Astrocyte (in vitro differentiated cells and primary cell): ENCODE data around the gene DIP2B. TPM values are rescaled to one million over a fixed set of nuclear protein-coding genes. Genes with fewer than 3 reads are reported as not detected.

ENCODE experiments used
- DNase-seq: peaks from one replicate; pipeline ENCODE4 v3.0.0-alpha.2; 2010; ENCODE audit warnings: low read depth
- FAIRE-seq: peaks from 2 replicates; lab custom pipeline; 2011; peaks lifted over from hg19 to GRCh38; lab: Jason Lieb, UNC
- H2AFZ ChIP-seq: 2 replicates; pipeline ENCODE4 v1.6.0; 2012; ENCODE audit warnings: low read depth, low read length, inconsistent platforms
- H3K27ac ChIP-seq: 2 replicates; pipeline ENCODE4 v1.5.1; 2011; ENCODE audit warnings: low read depth, low read length, inconsistent platforms
- H3K27me3 ChIP-seq: 2 replicates; pipeline ENCODE4 v1.6.0; 2011; ENCODE audit warnings: low read length, inconsistent platforms; ENCODE audit not compliant: insufficient read depth
- H3K36me3 ChIP-seq: 2 replicates; pipeline ENCODE4 v1.5.1; 2011; ENCODE audit warnings: low read length, inconsistent platforms; ENCODE audit not compliant: insufficient read depth
- H3K4me1 ChIP-seq: 2 replicates; pipeline ENCODE4 v1.5.1; 2011; ENCODE audit warnings: low read length, inconsistent platforms; ENCODE audit not compliant: insufficient read depth
- H3K4me2 ChIP-seq: 2 replicates; pipeline ENCODE4 v1.6.0; 2012; ENCODE audit warnings: low read length, inconsistent platforms
- H3K4me3 ChIP-seq: 2 replicates; pipeline ENCODE4 v1.5.1; 2011; ENCODE audit warnings: low read depth, mild to moderate bottlenecking, low read length, inconsistent platforms; ENCODE audit not compliant: insufficient read depth
- H3K79me2 ChIP-seq: 2 replicates; pipeline ENCODE4 v1.6.0; 2012; ENCODE audit warnings: mild to moderate bottlenecking, low read length, inconsistent platforms; ENCODE audit not compliant: insufficient read depth
- H3K9ac ChIP-seq: 2 replicates; pipeline ENCODE4 v1.6.0; 2012; ENCODE audit warnings: mild to moderate bottlenecking, low read length, inconsistent platforms
- H3K9me3 ChIP-seq: 2 replicates; pipeline ENCODE4 v1.5.1; 2012; ENCODE audit warnings: low read depth, mild to moderate bottlenecking, low read length, inconsistent platforms; ENCODE audit not compliant: insufficient read depth
- H4K20me1 ChIP-seq: 2 replicates; pipeline ENCODE4 v1.6.0; 2012; ENCODE audit warnings: low read length, inconsistent platforms; ENCODE audit not compliant: insufficient read depth
- H3K27ac Mint-ChIP-seq: one replicate; pipeline ENCODE4 v1.8.0; 2021; ENCODE audit warnings: mild to moderate bottlenecking, mixed read lengths; ENCODE audit not compliant: unreplicated experiment
- H3K27me3 Mint-ChIP-seq: one replicate; pipeline ENCODE4 v1.8.0; 2021; ENCODE audit warnings: low read depth, mixed read lengths; ENCODE audit not compliant: unreplicated experiment
- H3K36me3 Mint-ChIP-seq: one replicate; pipeline ENCODE4 v1.8.0; 2021; ENCODE audit warnings: low read depth, mixed read lengths; ENCODE audit not compliant: unreplicated experiment
- H3K4me1 Mint-ChIP-seq: one replicate; pipeline ENCODE4 v1.8.0; 2021; ENCODE audit warnings: low read depth, mixed read lengths; ENCODE audit not compliant: unreplicated experiment
- H3K4me3 Mint-ChIP-seq: one replicate; pipeline ENCODE4 v1.8.0; 2021; ENCODE audit warnings: mild to moderate bottlenecking, moderate library complexity, mixed read lengths; ENCODE audit not compliant: unreplicated experiment
- H3K9me3 Mint-ChIP-seq: one replicate; pipeline ENCODE4 v1.8.0; 2021; ENCODE audit warnings: mild to moderate bottlenecking, mixed read lengths; ENCODE audit not compliant: unreplicated experiment
- CTCF ChIP-seq: IDR thresholded peaks from 2 replicates; pipeline ENCODE4 v1.5.1; 2011; ENCODE audit warnings: low read depth, mild to moderate bottlenecking, inconsistent platforms, low read length, moderate library complexity; ENCODE audit not compliant: insufficient read depth
- EZH2 ChIP-seq: IDR thresholded peaks from 2 replicates; pipeline ENCODE4 v1.6.1; 2012; ENCODE audit warnings: mild to moderate bottlenecking, low read length, inconsistent platforms; ENCODE audit not compliant: insufficient read depth
- total RNA-seq: library from RNA; stranded (reverse); gene quantifications from 2 replicates; pipeline ENCODE4 v1.2.1, GENCODE V29; 2021

Gene DIP2B
- total RNA-seq, 1 donor from 2014 or later: 53.2 TPM

- no peak overlapping the region for H3K4me2 ChIP-seq
- no peaks in the 10 kb centered on the region for H3K27me3 ChIP-seq
- TF ChIP-seq CTCF: no peak
- TF ChIP-seq EZH2: no peak
- H3K9me3 ChIP-seq: no peaks in the 10 kb centered on the region
- Mint-ChIP-seq H3K27me3 (no peaks in the 10 kb centered on the region), H3K36me3 (peaks cover 2% of the 10 kb centered on the region), H3K4me1 (peaks cover 2% of the 10 kb centered on the region), H3K4me3 (no peak overlapping the region), H3K27ac (no peak overlapping the region), H3K9me3 (no peaks in the 10 kb centered on the region)
- H3K36me3 ChIP-seq: no peaks in the 10 kb centered on the region
- DNase-seq (no peak), FAIRE-seq (no peak)
- no peak overlapping the region for H3K27ac ChIP-seq
- peaks cover 7% of the 10 kb centered on the region for H3K79me2 ChIP-seq
- H3K9ac ChIP-seq: no peak overlapping the region
- H3K4me3 ChIP-seq: no peak overlapping the region
- H2AFZ ChIP-seq: no peak overlapping the region
- peaks cover 2% of the 10 kb centered on the region for H4K20me1 ChIP-seq
- no peaks in the 10 kb centered on the region for H3K4me1 ChIP-seq
Measured at GRCh38 chr12:50655374-50655921, 150.7 kb downstream of the DIP2B start.

GRCh38 chr12:50659260-50659659 is 154.5 kb downstream of the DIP2B start:
- peaks cover 2% of the 10 kb centered on the region for H4K20me1 ChIP-seq
- H3K27ac Mint-ChIP-seq: no peak overlapping the region
- no peak for FAIRE-seq

More at GRCh38 chr12:50659260-50659659, 154.5 kb downstream of the DIP2B start:
- Mint-ChIP-seq H3K4me3 (no peak overlapping the region), H3K36me3 (no peaks in the 10 kb centered on the region), H3K9me3 (no peaks in the 10 kb centered on the region), H3K27me3 (no peaks in the 10 kb centered on the region), H3K4me1 (peaks cover 14% of the 10 kb centered on the region)
- H3K4me3 ChIP-seq: no peak overlapping the region
- peaks cover 8% of the 10 kb centered on the region for H3K4me1 ChIP-seq
- no peaks in the 10 kb centered on the region for H3K27me3 ChIP-seq
- no peak for DNase-seq
- H3K36me3 ChIP-seq: no peaks in the 10 kb centered on the region
- peaks cover 3% of the 10 kb centered on the region for H3K79me2 ChIP-seq
- no peak for TF ChIP-seq EZH2
- no peak for TF ChIP-seq CTCF
- no peaks in the 10 kb centered on the region for H3K9me3 ChIP-seq
- no peak overlapping the region for H2AFZ ChIP-seq
- no peak overlapping the region for H3K9ac ChIP-seq
- H3K27ac ChIP-seq: no peak overlapping the region
- H3K4me2 ChIP-seq: no peak overlapping the region
